T-cell (primary cell): ENCODE results near the gene ARRB2. TPM values are rescaled to one million over a fixed set of nuclear protein-coding genes. Genes with fewer than 3 reads are reported as not detected.

Experiments
- ATAC-seq, 4 experiments: fragments of 200-7000 bp in 3 of 4; fragments of 150-1000 bp in 1 of 4; cut with Tn5 transposase; replicated peaks in 1 of 4; 1 replicate in 3 of 4; 2 replicates in 1 of 4; pipeline ENCODE4 v1.10.0; 2021; ENCODE audit warnings: moderate library complexity in 3 of 4, mild to moderate bottlenecking in 2 of 4, moderate number of reproducible peaks in 1 of 4
- CTCF ChIA-PET, 2 donors: fragments of 300-600 bp; sonication (Branson Sonifier 250); formaldehyde crosslinking; loops; one replicate each; lab custom pipeline; 2022; ENCODE audit warnings: antibody characterized with exemption in 2 of 2; lab: Charles Lee
- POLR2A ChIA-PET, 2 donors: fragments of 300-600 bp; sonication (Branson Sonifier 250); formaldehyde crosslinking; loops; one replicate each; lab custom pipeline; 2022; ENCODE audit warnings: antibody characterized with exemption in 2 of 2; lab: Charles Lee
- DNase-seq, 35 experiments: peaks; one replicate each; pipeline versions ENCODE4 v3.0.0 to v3.0.0-alpha.2; 2013 to 2023
- H3K27ac ChIP-seq: one replicate; pipeline ENCODE4 v1.5.1; 2013; ENCODE audit warnings: low read length
- H3K27me3 ChIP-seq, 2 experiments: replicated peaks in 1 of 2; 1 replicate in 1 of 2; 2 replicates in 1 of 2; pipeline versions ENCODE4 v1.6.1 to v1.7.0; 2013; ENCODE audit warnings: low read length in 1 of 2, mixed read lengths in 1 of 2; ENCODE audit not compliant: control insufficient read depth in 2 of 2, insufficient read depth in 2 of 2; ENCODE audit errors: extremely low read depth in 1 of 2
- H3K36me3 ChIP-seq, 2 donors: 1 replicate in 1 of 2; 2 replicates in 1 of 2; pipeline versions ENCODE4 v1.6.1 to v1.7.0; 2013; ENCODE audit warnings: low read length in 1 of 2; ENCODE audit not compliant: control insufficient read depth in 2 of 2, insufficient read depth in 1 of 2; ENCODE audit errors: extremely low read depth in 1 of 2
- H3K4me1 ChIP-seq, 2 experiments: 1 replicate in 1 of 2; 2 replicates in 1 of 2; pipeline versions ENCODE4 v1.6.1 to v1.7.0; 2013; ENCODE audit warnings: low read length in 2 of 2, mixed read lengths in 1 of 2; ENCODE audit not compliant: insufficient read depth in 2 of 2, control insufficient read depth in 1 of 2; ENCODE audit errors: extremely low read depth in 1 of 2
- H3K4me3 ChIP-seq, 2 donors: 1 replicate in 1 of 2; 2 replicates in 1 of 2; pipeline versions ENCODE4 v1.5.1 to v1.7.0; 2013; ENCODE audit warnings: mild to moderate bottlenecking in 2 of 2, low read length in 1 of 2, moderate library complexity in 1 of 2; ENCODE audit not compliant: control insufficient read depth in 1 of 2; ENCODE audit errors: extremely low read depth in 1 of 2
- H3K9me3 ChIP-seq: 2 replicates; pipeline ENCODE4 v1.7.0; 2013
- H3K27ac Mint-ChIP-seq, 2 donors: one replicate each; pipeline ENCODE4 v1.8.0; 2020 to 2021; ENCODE audit warnings: mild to moderate bottlenecking in 2 of 2, mixed read lengths in 2 of 2
- H3K27me3 Mint-ChIP-seq, 2 donors: one replicate each; pipeline ENCODE4 v1.8.0; 2021 to 2022; ENCODE audit warnings: mixed read lengths in 2 of 2
- H3K36me3 Mint-ChIP-seq: one replicate; pipeline ENCODE4 v1.8.0; 2021; ENCODE audit warnings: mixed read lengths
- H3K4me1 Mint-ChIP-seq, 3 donors: one replicate each; pipeline ENCODE4 v1.8.0; 2020 to 2022; ENCODE audit warnings: mixed read lengths in 3 of 3, mild to moderate bottlenecking in 1 of 3
- H3K4me3 Mint-ChIP-seq, 3 donors: one replicate each; pipeline ENCODE4 v1.8.0; 2020 to 2022; ENCODE audit warnings: mild to moderate bottlenecking in 3 of 3, mixed read lengths in 3 of 3, moderate library complexity in 3 of 3
- H3K9me3 Mint-ChIP-seq, 3 donors: one replicate each; pipeline ENCODE4 v1.8.0; 2020 to 2022; ENCODE audit warnings: mixed read lengths in 3 of 3
- WGBS: methylation state at CpG from one replicate; pipeline ENCODE4 v1.1.5; 2013; ENCODE audit warnings: missing lambda C conversion rate; ENCODE audit not compliant: insufficient coverage; 5-methylcytosine and 5-hydroxymethylcytosine counted together
- total RNA-seq, 35 experiments: library from RNA in 6 of 35; stranded (reverse) in 6 of 35; fragments of 120-200 nt in 1 of 35; gene quantifications; one replicate each; pipeline versions ENCODE4 v1.2.1 to v1.2.4 and lab custom pipeline; 2013 to 2026

Gene ARRB2
- total RNA-seq, 5 donors from 2014 or later (not counting 1 experiment from before 2014, with no cell fraction given) = 247 to 374 (median 325) TPM

GRCh38 chr17:4748686-4749085 is 38.3 kb downstream of the ARRB2 start:
- DNase-seq (no peak), ATAC-seq (no peak)
- H3K27me3 Mint-ChIP-seq = peaks cover 9 to 11% of the 10 kb centered on the region in 2 donors
- H3K4me3 Mint-ChIP-seq = peak overlapping the region in 2 of 3 donors; percentile 32 to 55
- no peak overlapping the region for H3K4me3 ChIP-seq
- peaks cover 2 to 23% of the 10 kb centered on the region in 2 experiments for H3K4me1 ChIP-seq
- no peaks in the 10 kb centered on the region for H3K9me3 ChIP-seq
- no peaks in the 10 kb centered on the region for H3K36me3 Mint-ChIP-seq
- H3K27ac Mint-ChIP-seq = peak overlapping the region in 1 of 2 donors; percentile 39
- H3K27me3 ChIP-seq = peaks cover 2 to 34% of the 10 kb centered on the region in 2 experiments
- no peaks in the 10 kb centered on the region for H3K36me3 ChIP-seq
- ChIA-PET POLR2A (no interaction called here), CTCF (interaction anchor here in 1 of 2 donors (1.0 kb wide), 1 partner anchor 39 kb away, joined by 3 read pairs; the partner anchor contains the start of gene ARRB2)
- peaks cover 13 to 21% (median 18%) of the 10 kb centered on the region in 3 donors for H3K4me1 Mint-ChIP-seq
- WGBS = 56% methylated on average over 2 of the region's 4 CpGs
- no peak overlapping the region for H3K27ac ChIP-seq
- no peaks in the 10 kb centered on the region for H3K9me3 Mint-ChIP-seq

GRCh38 chr17:4750606-4751005 is 40.2 kb downstream of the ARRB2 start:
- no peak for DNase-seq
- no peak for ATAC-seq
- no CpG with 5 or more reads among the region's 3 CpGs for WGBS
- H3K4me1 ChIP-seq = peaks cover 2 to 16% of the 10 kb centered on the region in 2 experiments
- Mint-ChIP-seq H3K27ac (no peak overlapping the region), H3K9me3 (no peaks in the 10 kb centered on the region), H3K4me3 (no peak overlapping the region), H3K4me1 (peaks cover 13 to 18% (median 13%) of the 10 kb centered on the region in 3 donors), H3K27me3 (peaks cover 19 to 22% of the 10 kb centered on the region in 2 donors), H3K36me3 (no peaks in the 10 kb centered on the region)
- no peak overlapping the region for H3K27ac ChIP-seq
- peaks cover 0 to 31% of the 10 kb centered on the region in 2 experiments for H3K27me3 ChIP-seq
- H3K9me3 ChIP-seq = no peaks in the 10 kb centered on the region
- POLR2A ChIA-PET = no interaction called here
- CTCF ChIA-PET = no interaction called here
- H3K36me3 ChIP-seq = no peaks in the 10 kb centered on the region
- H3K4me3 ChIP-seq = no peak overlapping the region

- H3K4me1 ChIP-seq = peaks cover 2 to 16% of the 10 kb centered on the region in 2 experiments
- ChIA-PET POLR2A (no interaction called here), CTCF (no interaction called here)
- H3K27ac Mint-ChIP-seq = no peak overlapping the region
- H3K9me3 ChIP-seq = no peaks in the 10 kb centered on the region
- H3K4me3 ChIP-seq = no peak overlapping the region
- peaks cover 19 to 22% of the 10 kb centered on the region in 2 donors for H3K27me3 Mint-ChIP-seq
- ATAC-seq = no peak
- H3K4me3 Mint-ChIP-seq = no peak overlapping the region
- no peak for DNase-seq
- WGBS = 74% methylated on average over 2 of the region's 5 CpGs
- H3K36me3 Mint-ChIP-seq = no peaks in the 10 kb centered on the region
- peaks cover 0 to 31% of the 10 kb centered on the region in 2 experiments for H3K27me3 ChIP-seq
- H3K36me3 ChIP-seq = no peaks in the 10 kb centered on the region
- no peak overlapping the region for H3K27ac ChIP-seq
- peaks cover 12 to 14% (median 13%) of the 10 kb centered on the region in 3 donors for H3K4me1 Mint-ChIP-seq
- no peaks in the 10 kb centered on the region for H3K9me3 Mint-ChIP-seq
These were observed 41.5 kb downstream of the ARRB2 start for GRCh38 chr17:4751932-4752331.

- ChIA-PET POLR2A (interaction anchor here in 1 of 2 donors (0.7 kb wide), 1 partner anchor 163 kb away, joined by 5 read pairs; no protein-coding TSS in a partner anchor), CTCF (no interaction called here)
- ATAC-seq (no peak), DNase-seq (no peak)
- no peak overlapping the region for H3K4me3 ChIP-seq
- H3K4me1 Mint-ChIP-seq = peaks cover 3 to 6% (median 4%) of the 10 kb centered on the region in 3 donors
- H3K27ac ChIP-seq = no peak overlapping the region
- H3K4me3 Mint-ChIP-seq = no peak overlapping the region
- H3K9me3 ChIP-seq = no peaks in the 10 kb centered on the region
- WGBS = no CpG with 5 or more reads among the region's 1 CpG
- H3K27me3 Mint-ChIP-seq = peaks cover 19 to 26% of the 10 kb centered on the region in 2 donors
- no peaks in the 10 kb centered on the region for H3K36me3 ChIP-seq
- peaks cover 2 to 3% of the 10 kb centered on the region in 2 experiments for H3K4me1 ChIP-seq
- peaks cover 0 to 34% of the 10 kb centered on the region in 2 experiments for H3K27me3 ChIP-seq
- H3K9me3 Mint-ChIP-seq = no peaks in the 10 kb centered on the region
- no peaks in the 10 kb centered on the region for H3K36me3 Mint-ChIP-seq
- no peak overlapping the region for H3K27ac Mint-ChIP-seq
These were observed 43.0 kb downstream of the ARRB2 start for GRCh38 chr17:4753392-4753791.

- no peak overlapping the region for H3K4me3 Mint-ChIP-seq
- H3K27me3 Mint-ChIP-seq = peaks cover 7 to 18% of the 10 kb centered on the region in 2 donors
- DNase-seq (no peak), ATAC-seq (no peak)
- H3K9me3 Mint-ChIP-seq = no peaks in the 10 kb centered on the region
- Histone ChIP-seq H3K4me1 (no peaks in the 10 kb centered on the region), H3K27ac (no peak overlapping the region), H3K27me3 (peaks cover 0 to 17% of the 10 kb centered on the region in 2 experiments), H3K36me3 (no peaks in the 10 kb centered on the region), H3K9me3 (no peaks in the 10 kb centered on the region), H3K4me3 (no peak overlapping the region)
- 100% methylated on average over 1 of the region's 10 CpGs for WGBS
- H3K4me1 Mint-ChIP-seq = no peaks in the 10 kb centered on the region
- ChIA-PET POLR2A (no interaction called here), CTCF (no interaction called here)
- H3K36me3 Mint-ChIP-seq = no peaks in the 10 kb centered on the region
- no peak overlapping the region for H3K27ac Mint-ChIP-seq
These were observed 49.4 kb downstream of the ARRB2 start for GRCh38 chr17:4759776-4760236.

GRCh38 chr17:4764595-4764994 is 54.2 kb downstream of the ARRB2 start:
- Histone ChIP-seq H3K4me1 (no peaks in the 10 kb centered on the region), H3K9me3 (no peaks in the 10 kb centered on the region), H3K27me3 (peaks cover 0 to 10% of the 10 kb centered on the region in 2 experiments), H3K27ac (no peak overlapping the region), H3K4me3 (no peak overlapping the region), H3K36me3 (no peaks in the 10 kb centered on the region)
- Mint-ChIP-seq H3K4me1 (no peaks in the 10 kb centered on the region), H3K9me3 (no peaks in the 10 kb centered on the region), H3K4me3 (no peak overlapping the region), H3K27me3 (peaks cover 4 to 8% of the 10 kb centered on the region in 2 donors), H3K36me3 (no peaks in the 10 kb centered on the region), H3K27ac (no peak overlapping the region)
- ChIA-PET POLR2A (no interaction called here), CTCF (interaction anchor here in 1 of 2 donors (0.7 kb wide), 1 partner anchor 9 kb away, joined by 3 read pairs; no protein-coding TSS in a partner anchor)
- no CpG with 5 or more reads among the region's 3 CpGs for WGBS
- DNase-seq (no peak), ATAC-seq (no peak)
